CD1c-positive myeloid dendritic cell (primary cell): ENCODE measurements around the gene LRGUK.
"Not testable (repeated sequence)": the region's sequence is repeated elsewhere in the genome, so short reads cannot be mapped to it uniquely, and the experiment has no call there.

Experiments used
- DNase-seq: peaks from one replicate; pipeline ENCODE4 v3.0.0-alpha.2; 2016; ENCODE audit errors: extremely low spot score

LRGUK gene

GRCh38 chr7:134184767-134185166, 57.6 kb downstream of the LRGUK start:
- peak; percentile 46 for DNase-seq

GRCh38 chr7:134186027-134186426, 58.9 kb downstream of the LRGUK start:
- DNase-seq, result no peak

GRCh38 chr7:134186801-134187200, 59.7 kb downstream of the LRGUK start:
- no peak for DNase-seq

- no peak for DNase-seq
Observed at GRCh38 chr7:134187893-134188292, 60.8 kb downstream of the LRGUK start.

GRCh38 chr7:134188311-134188710, 61.2 kb downstream of the LRGUK start:
- no peak for DNase-seq

GRCh38 chr7:134189559-134189958, 62.4 kb downstream of the LRGUK start:
- DNase-seq, result no peak

GRCh38 chr7:134191876-134192275, 64.7 kb downstream of the LRGUK start:
- DNase-seq, result peak; percentile 45

GRCh38 chr7:134193240-134193639, 66.1 kb downstream of the LRGUK start:
- no peak for DNase-seq

GRCh38 chr7:134195252-134195651, 68.1 kb downstream of the LRGUK start:
- no peak for DNase-seq

GRCh38 chr7:134196439-134196838, 69.3 kb downstream of the LRGUK start:
- DNase-seq, result no peak

- no peak for DNase-seq
Observed at GRCh38 chr7:134197345-134197744, 70.2 kb downstream of the LRGUK start.

GRCh38 chr7:134200970-134201369, 73.8 kb downstream of the LRGUK start:
- DNase-seq, result no peak

- no peak for DNase-seq
Observed at GRCh38 chr7:134201569-134202261, 74.6 kb downstream of the LRGUK start.

- no peak for DNase-seq
Observed at GRCh38 chr7:134203186-134203889, 76.2 kb downstream of the LRGUK start.

GRCh38 chr7:134209322-134210015, 82.3 kb downstream of the LRGUK start:
- DNase-seq, result no peak

GRCh38 chr7:134210227-134210626, 83.1 kb downstream of the LRGUK start:
- DNase-seq, result no peak

GRCh38 chr7:134210976-134211663, 84.0 kb downstream of the LRGUK start:
- DNase-seq, result no peak

GRCh38 chr7:134211817-134212216, 84.7 kb downstream of the LRGUK start:
- no peak for DNase-seq

- peak; percentile 90 for DNase-seq
Observed at GRCh38 chr7:134212576-134213546, 85.7 kb downstream of the LRGUK start.

- DNase-seq, result no peak
Observed at GRCh38 chr7:134220236-134220635, 93.1 kb downstream of the LRGUK start.

GRCh38 chr7:134231296-134231695, 104.2 kb downstream of the LRGUK start:
- DNase-seq, result not testable (repeated sequence)
